GM12865 (cell line): ENCODE results near the gene C5.
"Not testable (repeated sequence)": the region's sequence is repeated elsewhere in the genome, so short reads cannot be mapped to it uniquely, and the experiment has no call there.

Source experiments
- DNase-seq: peaks from one replicate; pipeline ENCODE4 v3.0.0; 2010; ENCODE audit warnings: low read depth
- H3K4me3 ChIP-seq: 2 replicates; pipeline ENCODE4 v1.5.1; 2011; ENCODE audit warnings: mild to moderate bottlenecking, low read depth, low read length, control low read depth
- TF ChIP-seq, protein P1 (sequence below): IDR thresholded peaks from 2 replicates; pipeline ENCODE4 v1.5.1; 2011; ENCODE audit warnings: low read length, control low read depth, low read depth, inconsistent platforms; ENCODE audit not compliant: insufficient read depth; ENCODE audit errors: missing control alignments

Gene C5

DNA sequence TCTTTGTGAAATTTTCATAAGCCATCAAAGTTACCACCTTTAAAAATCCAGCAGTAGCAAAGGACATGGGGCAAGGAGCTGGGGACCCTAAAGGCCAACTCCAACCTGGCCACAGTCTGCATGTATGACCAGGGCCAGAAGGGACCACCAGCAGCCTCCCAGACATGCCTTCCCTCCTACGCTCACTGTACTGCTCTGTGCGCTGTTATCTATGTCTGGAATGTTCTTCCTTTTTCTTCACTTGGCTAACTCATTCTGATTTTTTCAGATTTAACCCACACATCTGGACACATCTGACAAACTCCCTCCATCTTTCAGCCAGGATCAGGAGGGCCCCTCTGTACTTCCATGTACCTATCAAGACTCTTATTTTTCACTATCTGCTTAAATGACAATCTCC is 75.9 kb downstream of the C5 start:
- DNase-seq: no peak
- TF ChIP-seq, protein P1, sequence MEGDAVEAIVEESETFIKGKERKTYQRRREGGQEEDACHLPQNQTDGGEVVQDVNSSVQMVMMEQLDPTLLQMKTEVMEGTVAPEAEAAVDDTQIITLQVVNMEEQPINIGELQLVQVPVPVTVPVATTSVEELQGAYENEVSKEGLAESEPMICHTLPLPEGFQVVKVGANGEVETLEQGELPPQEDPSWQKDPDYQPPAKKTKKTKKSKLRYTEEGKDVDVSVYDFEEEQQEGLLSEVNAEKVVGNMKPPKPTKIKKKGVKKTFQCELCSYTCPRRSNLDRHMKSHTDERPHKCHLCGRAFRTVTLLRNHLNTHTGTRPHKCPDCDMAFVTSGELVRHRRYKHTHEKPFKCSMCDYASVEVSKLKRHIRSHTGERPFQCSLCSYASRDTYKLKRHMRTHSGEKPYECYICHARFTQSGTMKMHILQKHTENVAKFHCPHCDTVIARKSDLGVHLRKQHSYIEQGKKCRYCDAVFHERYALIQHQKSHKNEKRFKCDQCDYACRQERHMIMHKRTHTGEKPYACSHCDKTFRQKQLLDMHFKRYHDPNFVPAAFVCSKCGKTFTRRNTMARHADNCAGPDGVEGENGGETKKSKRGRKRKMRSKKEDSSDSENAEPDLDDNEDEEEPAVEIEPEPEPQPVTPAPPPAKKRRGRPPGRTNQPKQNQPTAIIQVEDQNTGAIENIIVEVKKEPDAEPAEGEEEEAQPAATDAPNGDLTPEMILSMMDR: no peak
- H3K4me3 ChIP-seq: no peak overlapping the region

DNA sequence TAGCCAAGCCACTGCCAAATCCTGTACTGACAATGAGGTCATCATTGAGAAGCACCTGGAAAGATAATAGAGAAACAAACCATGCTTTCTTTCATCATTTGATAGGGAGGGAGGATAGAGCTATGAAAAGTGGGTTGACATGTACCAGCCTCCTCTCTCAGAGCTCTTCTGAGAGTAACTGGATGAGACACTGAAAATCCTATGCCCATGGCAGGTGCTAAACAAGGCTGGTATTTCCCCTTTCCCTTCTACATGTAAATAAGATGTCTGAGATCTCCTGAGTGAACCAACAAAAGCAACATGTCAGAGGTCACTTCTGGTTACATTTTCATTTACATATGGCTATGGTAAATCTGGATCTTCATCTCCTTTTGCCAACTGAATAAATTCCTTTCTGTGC is 78.1 kb downstream of the C5 start:
- TF ChIP-seq, protein P1: no peak
- peak; percentile 7 for DNase-seq
- no peak overlapping the region for H3K4me3 ChIP-seq

DNA sequence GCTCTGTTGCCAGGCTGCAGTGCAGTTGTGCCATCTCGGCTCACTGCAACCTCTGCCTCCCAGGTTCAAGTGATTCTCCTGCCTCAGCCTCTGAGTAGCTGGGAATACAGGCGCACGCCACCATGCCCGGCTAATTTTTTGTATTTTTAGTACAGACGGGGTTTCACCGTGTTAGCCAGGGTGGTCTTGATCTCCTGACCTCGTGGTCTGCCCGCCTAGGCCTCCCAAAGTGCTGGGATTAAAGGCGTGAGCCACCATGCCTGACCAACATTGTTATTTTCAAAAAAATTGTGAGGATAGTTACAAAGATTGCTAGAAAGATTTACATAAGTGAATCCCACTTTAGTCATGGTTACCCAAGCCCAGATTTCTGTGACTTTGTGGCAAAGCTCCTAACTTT is 78.6 kb downstream of the C5 start:
- not testable (repeated sequence) for H3K4me3 ChIP-seq

DNA sequence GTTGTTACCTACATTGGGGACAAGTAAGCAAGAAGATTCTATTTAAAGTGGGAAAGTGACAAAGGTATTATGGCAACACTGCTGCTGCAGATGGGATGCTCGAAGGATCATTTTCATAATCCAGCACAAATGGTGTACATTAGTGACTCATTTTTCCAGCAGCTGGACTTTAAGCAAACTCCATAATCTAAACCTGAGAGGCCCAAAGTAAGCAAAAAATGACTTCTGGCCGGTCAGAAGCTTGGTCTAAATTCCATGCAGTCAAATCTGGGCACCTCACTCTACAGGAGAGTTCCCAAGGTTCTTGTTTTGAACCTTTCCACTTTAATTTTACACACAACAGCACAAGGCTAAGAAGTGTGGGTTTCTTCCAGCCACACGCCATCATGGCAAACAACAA is 79.8 kb downstream of the C5 start:
- H3K4me3 ChIP-seq: no peak overlapping the region
- no peak for DNase-seq
- TF ChIP-seq, protein P1: no peak

More for the DNA sequence above, 78.6 kb downstream of the C5 start:
- not testable (repeated sequence) for DNase-seq

DNA sequence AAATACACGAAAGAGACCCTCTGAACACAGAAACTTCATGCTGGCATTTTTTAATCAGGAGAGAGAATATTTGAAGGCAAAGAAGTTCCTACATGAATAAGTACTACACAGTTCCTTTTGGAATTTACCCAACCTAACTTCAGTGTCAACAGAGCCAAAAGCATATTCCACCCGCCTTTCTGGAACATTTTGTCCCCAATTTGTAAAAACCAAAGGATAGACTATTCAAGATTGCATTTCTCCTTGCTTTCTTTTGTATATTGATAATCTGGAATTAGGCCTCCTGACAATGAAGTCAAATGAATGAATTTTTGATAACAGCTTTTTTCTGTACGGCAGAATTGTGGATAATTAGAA is 84.1 kb downstream of the C5 start:
- no peak for DNase-seq
- TF ChIP-seq, protein P1: no peak
- no peak overlapping the region for H3K4me3 ChIP-seq

DNA sequence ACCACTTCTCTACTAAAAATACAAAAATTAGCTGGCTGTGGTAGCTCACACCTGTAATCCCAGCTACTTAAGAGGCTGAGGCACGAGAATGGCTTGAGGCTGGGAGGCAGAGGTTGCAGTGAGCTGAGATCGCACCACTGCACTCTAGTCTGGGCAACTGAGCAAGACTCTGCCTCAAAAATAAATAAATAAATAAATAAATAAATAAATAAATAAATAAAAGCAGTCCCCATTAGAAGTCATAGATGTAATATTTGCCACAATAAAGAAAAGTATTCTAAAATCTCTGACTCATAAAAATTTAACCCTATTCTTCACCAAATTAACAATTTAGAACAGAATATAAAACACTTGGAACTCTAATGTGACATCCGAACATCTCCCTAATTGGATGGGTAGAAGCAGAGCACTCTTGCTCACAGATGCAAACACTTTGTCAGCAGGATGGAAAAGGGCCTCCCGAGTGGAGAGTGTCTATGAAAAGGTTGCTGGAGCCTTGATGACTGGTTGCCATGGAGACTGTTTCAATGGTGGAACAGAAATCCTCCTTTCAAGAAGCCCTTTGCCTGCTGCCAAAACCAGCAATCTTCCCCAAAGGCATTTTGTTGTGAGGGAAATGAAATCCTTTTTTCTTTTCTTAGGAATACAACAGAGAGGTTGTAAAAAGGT is 84.6 kb downstream of the C5 start:
- DNase-seq: no peak
- TF ChIP-seq, protein P1: no peak
- no peak overlapping the region for H3K4me3 ChIP-seq

DNA sequence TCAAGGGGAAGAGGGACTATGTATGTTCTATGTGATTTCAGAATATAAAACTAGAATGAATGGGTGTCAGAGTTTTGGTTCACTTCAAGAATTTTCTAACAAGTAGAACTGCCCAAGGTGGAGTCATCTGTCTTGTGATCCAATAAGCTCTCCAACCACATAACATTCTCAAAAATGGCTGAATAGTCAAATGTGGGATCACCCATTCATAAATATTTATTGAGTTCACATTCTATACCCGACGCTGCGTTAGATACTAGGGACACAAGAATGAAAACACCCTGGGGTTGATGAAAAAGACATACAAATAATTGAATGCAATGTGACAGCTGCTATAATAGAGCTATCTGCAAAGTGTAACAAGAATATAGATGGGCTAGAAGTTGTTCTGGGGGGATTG is 88.1 kb downstream of the C5 start:
- TF ChIP-seq, protein P1: no peak
- no peak overlapping the region for H3K4me3 ChIP-seq
- no peak for DNase-seq
